ENCODE results near the gene DENND4A. TPM values are rescaled to one million over a fixed set of nuclear protein-coding genes. Genes with fewer than 3 reads are reported as not detected.

The DENND4A gene
- total RNA-seq, 1 experiment from 2014 or later = 14.4 TPM

GRCh38 chr15:65796610-65797078 lies 4.6 kb upstream of the DENND4A start:
- no peak for DNase-seq (ENCODE audit: low read depth, low spot score)
- Histone ChIP-seq H3K9me3 (ENCODE audit: control insufficient read depth, insufficient read depth, low read depth, low read length) (no peaks in the 10 kb centered on the region), H3K4me3 (ENCODE audit: low read depth in 2 of 2, low read length in 2 of 2) (no peak overlapping the region), H3K36me3 (ENCODE audit: control insufficient read depth, insufficient read depth, low read length) (no peaks in the 10 kb centered on the region), H3K4me1 (ENCODE audit: control insufficient read depth, insufficient read depth, low read length) (peaks cover 6% of the 10 kb centered on the region), H3K27ac (ENCODE audit: low read length) (no peak overlapping the region), H3K27me3 (ENCODE audit: control insufficient read depth, insufficient read depth, low read length) (no peaks in the 10 kb centered on the region)
- no peak for TF ChIP-seq TCF7L2 (IDR thresholded peaks at IDR 0.05; ENCODE audit: low read depth, low read length)
- TF ChIP-seq CTCF (IDR thresholded peaks at IDR 0.05) = no peak
- TF ChIP-seq REST (IDR thresholded peaks at IDR 0.05; ENCODE audit: insufficient read depth in 1 of 2, low read depth in 2 of 2, low read length in 1 of 2) = no peak
- no peak for TF ChIP-seq POLR2AphosphoS5 (IDR thresholded peaks at IDR 0.05; ENCODE audit: low read depth, low read length)
- intact Hi-C loops (cut with micrococcal nuclease; ENCODE audit: unreplicated experiment) (no loop called here), in situ Hi-C loops (cut with HindIII; ENCODE audit: low pct_unique_long_range_greater_than_20kb, low sequenced_read_pairs) (no loop called here)
- no TSS peak for BruUV-seq (replicated peaks)
- ATAC-seq = no peak
- ChIA-PET CTCF (no interaction called here), POLR2A (interaction anchor here (0.6 kb wide), 1 partner anchor 9 kb away, joined by 6 read pairs; no protein-coding TSS in a partner anchor)

GRCh38 chr15:65795663-65796216 lies 3.6 kb upstream of the DENND4A start:
- no peak for TF ChIP-seq REST (IDR thresholded peaks at IDR 0.05; ENCODE audit: insufficient read depth in 1 of 2, low read depth in 2 of 2, low read length in 1 of 2)
- TF ChIP-seq POLR2AphosphoS5 (IDR thresholded peaks at IDR 0.05; ENCODE audit: low read depth, low read length) = no peak
- TF ChIP-seq TCF7L2 (IDR thresholded peaks at IDR 0.05; ENCODE audit: low read depth, low read length) = no peak
- H3K27ac ChIP-seq (ENCODE audit: low read length) = no peak overlapping the region
- BruUV-seq (replicated peaks) = no TSS peak
- intact Hi-C loops (cut with micrococcal nuclease; ENCODE audit: unreplicated experiment) = no loop called here
- no peaks in the 10 kb centered on the region for H3K27me3 ChIP-seq (ENCODE audit: control insufficient read depth, insufficient read depth, low read length)
- H3K36me3 ChIP-seq (ENCODE audit: control insufficient read depth, insufficient read depth, low read length) = no peaks in the 10 kb centered on the region
- H3K4me1 ChIP-seq (ENCODE audit: control insufficient read depth, insufficient read depth, low read length) = peaks cover 7% of the 10 kb centered on the region
- ATAC-seq (no peak), DNase-seq (ENCODE audit: low read depth, low spot score) (no peak)
- ChIA-PET POLR2A (no interaction called here), CTCF (no interaction called here)
- no peaks in the 10 kb centered on the region for H3K9me3 ChIP-seq (ENCODE audit: control insufficient read depth, insufficient read depth, low read depth, low read length)
- no peak overlapping the region for H3K4me3 ChIP-seq (ENCODE audit: low read depth in 2 of 2, low read length in 2 of 2)
- in situ Hi-C loops (cut with HindIII; ENCODE audit: low pct_unique_long_range_greater_than_20kb, low sequenced_read_pairs) = no loop called here

All from Panc1 (cell line).